Heart left ventricle (tissue), 16 donors: ENCODE measurements around the gene BACH2. TPM values are rescaled to one million over a fixed set of nuclear protein-coding genes. Genes with fewer than 3 reads are reported as not detected.
"Not testable (repeated sequence)": the region's sequence is repeated elsewhere in the genome, so short reads cannot be mapped to it uniquely, and the experiment has no call there.

Experiments used
- ATAC-seq, 4 donors: fragments of 200-7000 bp; cut with Tn5 transposase; one replicate each; pipeline ENCODE4 v1.9.1; 2020 to 2022; ENCODE audit warnings: moderate library complexity in 4 of 4, mild to moderate bottlenecking in 3 of 4, moderate number of reproducible peaks in 1 of 4
- DNase-seq, 5 donors: peaks; one replicate each; pipeline ENCODE4 v3.0.0-alpha.2; 2020
- H3K27ac ChIP-seq, 12 donors: fragments of 200-600 bp; sonication (generic) in 4 of 12; one replicate each; pipeline versions ENCODE4 v1.5.0 to v1.8.0; 2016 to 2022; ENCODE audit warnings: mild to moderate bottlenecking in 2 of 12
- H3K27me3 ChIP-seq, 9 donors: fragments of 200-600 bp; sonication (generic) in 2 of 9; one replicate each; pipeline versions ENCODE4 v1.5.1 to v1.8.0; 2016 to 2022; ENCODE audit warnings: mild to moderate bottlenecking in 3 of 9
- H3K36me3 ChIP-seq, 9 donors: fragments of 200-600 bp; sonication (generic) in 2 of 9; one replicate each; pipeline versions ENCODE4 v1.5.0 to v1.8.0; 2018 to 2022; ENCODE audit warnings: mild to moderate bottlenecking in 2 of 9
- H3K4me1 ChIP-seq, 12 donors: fragments of 200-600 bp; sonication (generic) in 4 of 12; one replicate each; pipeline versions ENCODE4 v1.5.0 to v1.8.0; 2016 to 2022; ENCODE audit warnings: mild to moderate bottlenecking in 3 of 12
- H3K4me3 ChIP-seq, 12 donors: fragments of 200-600 bp; sonication (generic) in 4 of 12; one replicate each; pipeline versions ENCODE4 v1.5.0 to v1.8.0; 2017 to 2022; ENCODE audit warnings: mild to moderate bottlenecking in 9 of 12, moderate library complexity in 4 of 12
- H3K9me3 ChIP-seq, 12 donors: fragments of 200-600 bp; sonication (generic) in 4 of 12; one replicate each; pipeline versions ENCODE4 v1.5.0 to v1.8.0; 2016 to 2022; ENCODE audit warnings: mild to moderate bottlenecking in 1 of 12
- CTCF ChIP-seq, 12 donors: fragments of 200-600 bp; sonication (generic) in 4 of 12; IDR thresholded peaks; one replicate each; pipeline versions ENCODE4 v1.5.0 to v1.8.0; 2018 to 2022; ENCODE audit warnings: antibody characterized with exemption in 12 of 12, mild to moderate bottlenecking in 5 of 12
- POLR2A ChIP-seq, 2 donors: fragments of 450-650 bp; IDR thresholded peaks; one replicate each; pipeline ENCODE4 v1.6.1; 2017; ENCODE audit warnings: antibody characterized with exemption in 2 of 2, mild to moderate bottlenecking in 2 of 2, moderate library complexity in 2 of 2
- WGBS, 4 donors: extraction: QIAGEN DNeasy Blood & Tissue Kit in 2 of 4; methylation state at CpG; one replicate each; pipeline versions ENCODE4 v1.1.5 to v1.1.7; 2013 to 2018; 5-methylcytosine and 5-hydroxymethylcytosine counted together
- intact Hi-C, 10 donors: fragments of 100-400 bp; cut with DNase I; formaldehyde crosslinking; loops; one replicate each; pipeline versions ENCODE4 v1.11.1 to v1.14.2; 2022
- polyA plus RNA-seq, 2 donors: library from polyadenylated mRNA; stranded (reverse); fragments of 200-250 nt; gene quantifications; one replicate each; pipeline ENCODE4 v1.2.3, GENCODE V29; 2013
- total RNA-seq, 9 donors: library from RNA; depleted of rRNA in 2 of 9; stranded (reverse); fragments of >200 nt in 2 of 9; fragmentation: NEBNext Ultra II Directional in 3 of 9; extraction: Animal tissue kit (Norgen Biotek cat#: 25700) in 3 of 9; gene quantifications; one replicate each; pipeline versions ENCODE4 v1.1.0 to v1.2.4, GENCODE V29; 2016 to 2023
- donor health status: ischemic (EF 13 %, LVEDD 7.1; RV severe dilation, severe dysfunction).
- donor health status: healthy with polysubstance abuse.
- donor health status: DM: no; HTN: yes; CAD: no.
- donor health status: DM: no; HTN: no; CAD: no.
- donor health status: ischemic (EF 25% LVEDD 6.9; RV normal size, moderate dysfunction).
- donor health status: ischemic (EF 25% LVEDD 5.7; RV mildly dilated, moderate dysfunction).
- donor health status: healthy.
- donor health status: DM: yes; HTN: yes; CAD: no.
- donor health status: ischemic (EF 35%, LVEDD 5.7; RV mildly dilated, moderate dysfunction).
- donor health status: nonischemic (EF 11% LVEDD 7.7; RV severe dilation, severe dysfunction).
- donor health status: DM: yes; HTN: yes; CAD: no.
- donor health status: PGD.
- donor health status: ischemic (EF 29% LVEDD 5.4; RV normal size, mild dysfunction).
- donor health status: nonischemic (EF 23%, LVEDD 6.1; RV moderate dilation, normal function).

The BACH2 gene
- total and polyA plus RNA-seq, 11 donors, result 0.23 to 8.4 (median 1.5) TPM

GRCh38 chr6:90285611-90286381, 10.8 kb downstream of the BACH2 start:
- peak; percentile 99 to 100 (median 100) for ATAC-seq
- peak; percentile 82 to 94 (median 87) for DNase-seq
- peak overlapping the region in 8 of 12 donors; percentile 14 to 52 (median 37) for H3K4me3 ChIP-seq
- H3K27me3 ChIP-seq, result no peaks in the 10 kb centered on the region
- TF ChIP-seq CTCF (IDR thresholded peaks at IDR 0.05) (no peak), POLR2A (IDR thresholded peaks at IDR 0.05) (no peak)
- H3K9me3 ChIP-seq, result peaks cover 0 to 6% (median 0%) of the 10 kb centered on the region in 12 donors
- no peaks in the 10 kb centered on the region for H3K36me3 ChIP-seq
- peaks cover 4 to 38% (median 22%) of the 10 kb centered on the region in 12 donors for H3K4me1 ChIP-seq
- intact Hi-C loops, result loop anchor here in 6 of 10 donors (2.0 to 10.0 kb wide), 5 partner anchors 43 to 191 kb away; no protein-coding TSS in a partner anchor
- 24 to 25% (median 25%) methylated on average over 9 of the region's 9 CpGs for WGBS, 4 donors
- H3K27ac ChIP-seq, result peak overlapping the region in 10 of 12 donors; percentile 10 to 76 (median 63)

DNA sequence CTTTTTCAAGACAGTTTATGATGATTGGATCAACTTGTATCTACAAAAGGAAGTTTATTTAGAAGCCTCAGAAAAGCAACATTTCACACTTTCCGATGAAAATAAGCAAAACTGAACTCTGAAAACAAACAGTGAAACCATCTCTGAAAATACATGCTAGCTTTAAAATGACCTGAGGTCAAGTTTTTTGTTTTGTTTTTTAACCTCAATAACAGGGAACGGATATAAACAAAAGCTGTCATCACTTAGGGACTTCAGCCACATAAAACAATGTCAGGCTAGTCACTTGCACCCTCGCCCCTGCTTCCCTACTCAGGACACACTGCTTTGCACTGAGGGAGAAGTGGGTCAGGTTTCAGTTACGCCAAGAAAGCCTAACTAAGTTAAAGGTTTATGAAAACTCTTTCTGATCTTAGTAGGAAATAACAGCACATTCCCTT, 11.6 kb downstream of the BACH2 start:
- ATAC-seq (peak in 3 of 4 donors; percentile 26 to 52 (median 33)), DNase-seq (no peak)
- Histone ChIP-seq H3K4me3 (peak overlapping the region in 9 of 12 donors; percentile 14 to 52 (median 36)), H3K9me3 (peaks cover 0 to 6% (median 0%) of the 10 kb centered on the region in 12 donors), H3K36me3 (no peaks in the 10 kb centered on the region), H3K27me3 (no peaks in the 10 kb centered on the region), H3K27ac (peak overlapping the region in 10 of 12 donors; percentile 10 to 76 (median 63)), H3K4me1 (peaks cover 4 to 38% (median 22%) of the 10 kb centered on the region in 12 donors)
- TF ChIP-seq POLR2A (IDR thresholded peaks at IDR 0.05) (no peak), CTCF (IDR thresholded peaks at IDR 0.05) (no peak)
- intact Hi-C loops, result loop anchor here in 6 of 10 donors (2.0 to 10.0 kb wide), 5 partner anchors 43 to 190 kb away; no protein-coding TSS in a partner anchor
- 7 to 18% (median 14%) methylated on average over 4 of the region's 4 CpGs for WGBS, 4 donors

DNA sequence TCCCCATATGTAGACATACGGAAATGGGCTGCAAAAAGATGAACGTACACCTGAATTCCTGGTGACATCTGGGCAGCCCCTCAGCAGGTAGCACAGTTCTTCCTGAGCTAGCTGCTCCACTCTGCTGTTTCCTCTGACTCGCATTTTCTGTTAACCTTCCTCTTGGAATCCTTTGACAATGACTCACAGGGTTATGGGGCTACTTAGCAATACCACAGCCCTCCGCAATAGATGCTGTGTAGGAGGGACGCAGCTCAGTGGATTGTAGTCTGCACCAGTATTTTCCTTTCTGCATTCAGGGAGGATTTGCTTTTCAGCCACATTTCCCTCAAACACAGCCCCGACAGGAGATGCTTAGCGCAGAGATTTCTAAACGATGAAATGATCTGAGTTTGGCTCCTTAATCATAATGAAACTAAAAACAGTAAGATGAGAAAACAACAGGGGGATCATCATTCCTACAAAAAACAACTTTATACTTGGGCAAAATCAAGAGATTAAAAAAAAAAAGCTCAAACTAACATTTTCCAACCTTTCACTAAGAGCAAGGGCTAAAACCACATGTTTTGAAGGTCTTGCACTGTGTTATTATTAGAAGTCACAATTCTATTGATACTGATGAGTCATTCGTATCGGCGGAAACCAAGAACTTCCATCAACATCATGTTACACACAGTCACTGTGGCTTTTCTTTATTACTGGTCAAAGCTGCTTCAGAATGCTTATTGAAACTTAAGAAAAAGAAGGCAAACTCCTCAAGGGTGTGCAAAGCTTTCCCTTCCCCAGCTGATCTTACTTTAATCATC, 12.2 kb downstream of the BACH2 start:
- intact Hi-C loops, result loop anchor here in 7 of 10 donors (2.0 to 10.0 kb wide), 6 partner anchors 42 to 190 kb away; no protein-coding TSS in a partner anchor
- no peaks in the 10 kb centered on the region for H3K27me3 ChIP-seq
- ATAC-seq, result peak; percentile 22 to 83 (median 60)
- peak overlapping the region in 10 of 12 donors; percentile 10 to 76 (median 63) for H3K27ac ChIP-seq
- peaks cover 4 to 38% (median 22%) of the 10 kb centered on the region in 12 donors for H3K4me1 ChIP-seq
- no peak for DNase-seq
- H3K36me3 ChIP-seq, result no peaks in the 10 kb centered on the region
- H3K4me3 ChIP-seq, result peak overlapping the region in 9 of 12 donors; percentile 14 to 52 (median 36)
- peak in 1 of 12 donors; percentile 15 for TF ChIP-seq CTCF (IDR thresholded peaks at IDR 0.05)
- TF ChIP-seq POLR2A (IDR thresholded peaks at IDR 0.05), result no peak
- peaks cover 0 to 6% (median 0%) of the 10 kb centered on the region in 12 donors for H3K9me3 ChIP-seq
- WGBS, 4 donors, result 28 to 43% (median 31%) methylated on average over 11 of the region's 11 CpGs

DNA sequence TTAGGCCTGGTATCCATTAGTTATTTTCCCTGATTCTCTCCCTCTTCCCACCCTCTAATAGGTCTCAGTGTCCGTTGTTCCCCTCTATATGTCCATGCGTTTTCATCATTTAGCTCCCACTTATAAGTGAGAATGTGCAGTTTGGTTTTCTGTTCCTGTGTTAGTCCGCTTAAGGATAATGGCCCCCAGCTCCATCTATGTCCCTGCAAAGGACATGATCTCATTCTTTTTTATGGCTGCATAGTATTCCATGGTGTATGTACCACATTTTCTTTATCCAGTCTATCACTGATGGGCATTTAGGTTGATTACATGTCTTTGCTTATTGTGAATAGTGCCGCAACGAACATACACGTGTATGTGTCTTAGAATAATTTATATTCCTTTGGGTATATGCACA, 14.4 kb downstream of the BACH2 start:
- H3K36me3 ChIP-seq, ATAC-seq, DNase-seq, H3K4me3 ChIP-seq, H3K27ac ChIP-seq, H3K9me3 ChIP-seq, H3K27me3 ChIP-seq: not testable (repeated sequence)
- 95 to 98% (median 97%) methylated on average over 6 of the region's 6 CpGs for WGBS, 4 donors
- intact Hi-C loops, result loop anchor here in 2 of 10 donors (5.0 to 10.0 kb wide), 2 partner anchors 50 to 187 kb away; no protein-coding TSS in a partner anchor
- peaks cover 4 to 36% (median 25%) of the 10 kb centered on the region in 12 donors for H3K4me1 ChIP-seq
